Kidney epithelial cell (primary cell): ENCODE results near the gene HEPACAM. TPM values are rescaled to one million over a fixed set of nuclear protein-coding genes. Genes with fewer than 3 reads are reported as not detected.
A peak's percentile ranks its signal among the peaks of the same experiment; 100 is the strongest.
"Not testable (repeated sequence)": the region's sequence is repeated elsewhere in the genome, so short reads cannot be mapped to it uniquely, and the experiment has no call there.

ENCODE experiments used
- DNase-seq: peaks from one replicate; pipeline ENCODE4 v3.0.0-alpha.2; 2010; ENCODE audit warnings: low read depth
- H3K27me3 ChIP-seq: 2 replicates; pipeline ENCODE4 v1.6.0; 2011; ENCODE audit warnings: low read length; ENCODE audit not compliant: control insufficient read depth, insufficient read depth
- H3K36me3 ChIP-seq: 2 replicates; pipeline ENCODE4 v1.5.1; 2011; ENCODE audit warnings: low read length; ENCODE audit not compliant: control insufficient read depth, insufficient read depth
- H3K4me3 ChIP-seq: 2 replicates; pipeline ENCODE4 v1.5.1; 2011; ENCODE audit warnings: low read depth, mild to moderate bottlenecking, control low read depth, low read length
- CTCF ChIP-seq: IDR thresholded peaks from 2 replicates; pipeline ENCODE4 v1.5.1; 2011; ENCODE audit warnings: mild to moderate bottlenecking, moderate library complexity, low read length, control low read depth, inconsistent platforms; ENCODE audit not compliant: insufficient read depth, poor library complexity, severe bottlenecking
- total RNA-seq: library from RNA; depleted of rRNA; stranded (reverse); fragments of >200 nt; gene quantifications from 2 replicates; pipeline ENCODE4 v1.2.3, GENCODE V29; 2015

Gene HEPACAM
- total RNA-seq, 1 donor from 2014 or later, result 0.17 TPM

GRCh38 chr11:124977006-124977405 is 41.2 kb upstream of the HEPACAM start:
- TF ChIP-seq CTCF, result no peak
- no peaks in the 10 kb centered on the region for H3K27me3 ChIP-seq
- no peak overlapping the region for H3K4me3 ChIP-seq
- no peaks in the 10 kb centered on the region for H3K36me3 ChIP-seq
- DNase-seq, result no peak

GRCh38 chr11:124976531-124976930 is 40.7 kb upstream of the HEPACAM start:
- Histone ChIP-seq H3K27me3 (no peaks in the 10 kb centered on the region), H3K4me3 (no peak overlapping the region), H3K36me3 (no peaks in the 10 kb centered on the region)
- TF ChIP-seq CTCF, result no peak
- no peak for DNase-seq

- Histone ChIP-seq H3K27me3 (no peaks in the 10 kb centered on the region), H3K4me3 (no peak overlapping the region), H3K36me3 (no peaks in the 10 kb centered on the region)
- no peak for TF ChIP-seq CTCF
- DNase-seq, result no peak
These were observed 36.0 kb upstream of the HEPACAM start for GRCh38 chr11:124971810-124972209.

GRCh38 chr11:124970925-124971324 is 35.1 kb upstream of the HEPACAM start:
- no peak for TF ChIP-seq CTCF
- no peaks in the 10 kb centered on the region for H3K27me3 ChIP-seq
- DNase-seq, result no peak
- no peak overlapping the region for H3K4me3 ChIP-seq
- H3K36me3 ChIP-seq, result no peaks in the 10 kb centered on the region

GRCh38 chr11:124968197-124968596 is 32.4 kb upstream of the HEPACAM start:
- H3K36me3 ChIP-seq, DNase-seq, H3K4me3 ChIP-seq, H3K27me3 ChIP-seq: not testable (repeated sequence)

- no peak overlapping the region for H3K4me3 ChIP-seq
- no peaks in the 10 kb centered on the region for H3K27me3 ChIP-seq
- peak; percentile 25 for DNase-seq
- TF ChIP-seq CTCF, result peak; percentile 65
- no peaks in the 10 kb centered on the region for H3K36me3 ChIP-seq
These were observed 26.2 kb upstream of the HEPACAM start for GRCh38 chr11:124961972-124962609.
